Stimulated activated CD8-positive, alpha-beta memory T cell treated with anti-CD3 and anti-CD28 coated beads, Interleukin-4, amount 100 ng/mL, for 1 hour (primary cell): ENCODE measurements around the gene BRINP3.
"Not testable (repeated sequence)": the region's sequence is repeated elsewhere in the genome, so short reads cannot be mapped to it uniquely, and the experiment has no call there.

Source experiments
- DNase-seq, 2 donors: peaks; one replicate each; pipeline ENCODE4 v3.0.0-alpha.2; 2020; ENCODE audit warnings: low read depth in 2 of 2, low spot score in 1 of 2

The BRINP3 gene

DNA sequence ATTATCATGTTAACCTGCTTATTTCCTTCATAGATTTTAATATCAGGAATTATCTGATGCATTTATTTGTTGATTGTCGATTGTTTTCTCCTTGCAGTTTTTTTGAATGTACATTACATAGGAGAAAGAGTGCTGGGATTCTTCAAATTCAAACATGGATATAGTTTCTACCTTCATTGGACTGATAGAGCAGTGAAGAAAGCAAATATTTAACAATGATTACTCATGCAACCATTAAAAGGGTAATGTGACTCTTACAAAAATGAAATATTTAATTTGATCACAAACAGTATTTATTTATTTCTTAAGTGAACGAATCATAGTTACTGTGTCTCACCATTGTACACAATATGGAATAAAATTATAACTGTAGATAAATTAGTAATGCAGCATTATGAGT is 350.9 kb downstream of the BRINP3 start:
- DNase-seq, result no peak

DNA sequence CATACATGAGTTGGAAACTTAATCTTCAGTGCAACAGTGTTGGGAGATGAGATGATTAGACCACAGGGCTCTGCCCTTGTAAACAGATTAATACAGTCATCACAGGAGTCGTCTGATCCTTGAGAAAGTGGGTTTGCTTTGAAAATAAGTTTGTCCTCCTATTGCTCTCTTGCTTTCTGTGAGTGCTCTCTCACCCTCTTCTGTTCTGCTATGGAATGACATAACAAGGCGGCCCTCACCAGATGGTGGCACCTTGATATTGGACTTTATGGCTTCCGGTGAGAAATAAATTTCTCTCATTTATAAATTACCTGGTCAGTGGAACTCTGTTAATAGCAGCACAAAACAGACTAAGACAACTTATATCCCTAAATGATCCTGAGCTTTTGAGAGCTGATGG is 353.6 kb downstream of the BRINP3 start:
- no peak for DNase-seq

DNA sequence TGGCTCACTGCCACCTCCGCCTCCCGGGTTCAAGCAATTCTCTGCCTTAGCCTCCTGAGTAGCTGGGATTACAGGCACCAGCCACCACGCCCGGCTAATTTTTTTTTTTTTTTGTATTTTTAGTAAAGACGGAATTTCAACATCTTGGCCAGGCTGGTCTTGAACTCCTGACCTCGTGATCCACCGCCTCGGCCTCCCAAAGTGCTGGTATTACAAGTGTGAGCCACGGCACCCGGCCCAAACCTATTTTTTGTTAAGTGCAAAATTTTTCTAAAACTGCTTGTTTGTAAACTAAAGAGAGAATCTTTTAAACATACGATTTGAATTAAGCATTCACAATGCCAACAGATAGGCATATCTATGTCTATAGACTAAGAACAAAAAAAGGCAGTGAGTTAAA is 357.1 kb downstream of the BRINP3 start:
- not testable (repeated sequence) for DNase-seq

DNA sequence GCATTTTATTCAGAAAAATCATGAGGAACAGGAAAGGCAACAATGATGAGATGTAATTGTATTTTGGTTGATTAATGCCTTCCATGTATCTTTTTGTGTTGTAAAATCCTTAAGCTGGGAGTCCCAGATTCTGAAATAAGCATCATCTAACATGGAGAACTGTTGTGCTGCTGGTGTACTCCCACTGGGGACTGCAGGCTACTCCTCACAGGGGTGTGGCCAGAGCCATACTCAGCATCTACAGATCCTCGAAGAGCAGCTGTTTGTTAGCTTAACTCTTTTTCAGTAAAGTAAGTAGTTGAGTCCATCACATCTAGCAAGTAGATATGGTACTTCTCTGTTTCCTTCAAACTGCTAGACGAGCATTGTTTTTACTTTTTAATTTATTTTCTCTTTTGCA is 358.0 kb downstream of the BRINP3 start:
- no peak for DNase-seq

DNA sequence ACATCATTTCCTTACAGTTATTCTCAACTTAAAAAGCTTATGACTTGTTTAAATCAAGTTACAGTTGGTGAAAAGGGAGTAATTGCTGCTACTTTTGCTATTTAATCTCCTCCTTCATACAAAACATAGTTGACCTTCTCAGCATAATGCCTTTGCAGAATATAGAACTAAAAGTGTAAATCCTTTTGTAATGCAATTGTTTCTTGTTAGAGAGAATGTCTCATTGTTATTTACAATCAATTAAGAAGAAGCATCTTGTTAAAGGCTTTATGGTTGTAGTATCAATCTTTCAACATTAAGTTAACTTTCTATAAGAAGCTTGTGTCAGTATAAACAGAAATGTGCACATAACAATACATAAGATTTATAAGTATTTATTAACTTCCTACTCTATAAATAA is 360.7 kb downstream of the BRINP3 start:
- no peak for DNase-seq

DNA sequence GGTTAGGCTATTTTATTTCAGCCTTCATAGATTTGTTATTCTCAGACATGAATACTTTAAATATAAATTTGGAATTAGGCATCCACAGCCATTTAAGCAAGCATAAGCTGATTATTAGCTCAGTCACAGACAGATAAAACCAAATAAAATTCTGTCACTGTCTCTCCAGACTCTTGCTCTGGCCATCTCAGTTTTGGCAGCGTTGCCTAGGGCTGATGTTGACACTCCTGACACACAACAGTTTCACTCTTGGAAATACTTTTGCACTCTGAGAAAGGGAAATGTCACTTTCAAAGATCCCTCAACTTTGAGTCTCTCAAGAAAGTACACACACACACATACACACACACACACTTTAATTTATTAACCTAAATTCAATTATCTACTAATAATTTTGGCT is 372.7 kb downstream of the BRINP3 start:
- no peak for DNase-seq

DNA sequence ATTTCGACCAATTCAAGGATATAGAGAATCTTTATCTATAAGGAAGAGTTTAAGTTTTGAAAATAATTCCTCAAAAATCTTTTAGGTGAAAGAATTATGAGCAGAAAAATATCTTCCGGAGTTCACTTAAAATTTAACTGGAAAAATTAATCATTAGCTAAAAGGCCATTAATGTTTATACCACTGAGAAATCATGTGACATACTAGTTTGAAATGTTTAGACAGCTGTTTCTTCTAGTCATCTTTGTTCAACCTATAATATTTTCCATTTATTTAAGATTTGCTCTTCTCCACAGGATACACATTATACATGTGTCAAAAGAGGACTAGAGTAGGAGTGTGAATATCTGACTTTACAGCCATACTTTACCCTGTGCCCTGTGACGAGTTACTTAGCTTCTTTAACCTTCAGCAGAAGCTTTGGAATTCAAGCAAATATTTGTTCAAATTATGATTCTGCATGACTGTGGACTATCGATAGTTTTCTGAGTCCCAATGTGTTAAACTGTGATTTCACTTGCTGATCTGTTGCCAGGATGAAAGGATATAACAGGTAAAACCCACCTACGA is 374.8 kb downstream of the BRINP3 start:
- no peak for DNase-seq

DNA sequence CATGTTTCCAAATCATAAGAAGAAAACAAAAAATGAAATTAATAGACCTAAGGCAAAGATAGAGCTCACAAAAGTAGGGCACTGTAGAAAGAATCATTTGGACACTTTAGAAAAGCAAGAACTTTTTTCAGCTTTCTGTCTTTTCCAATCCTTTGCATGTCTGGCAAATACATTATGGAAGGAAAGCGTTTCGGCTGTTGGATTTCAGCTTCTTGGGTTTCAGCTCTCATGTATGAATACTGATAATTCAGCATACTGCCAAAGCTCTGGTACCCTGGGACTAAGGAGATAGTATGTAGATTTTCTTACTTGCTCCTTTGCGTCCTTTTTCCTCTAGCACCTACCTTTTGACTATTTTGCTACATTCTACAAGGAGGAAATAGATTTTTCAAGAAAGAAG is 375.9 kb downstream of the BRINP3 start:
- DNase-seq, result no peak

DNA sequence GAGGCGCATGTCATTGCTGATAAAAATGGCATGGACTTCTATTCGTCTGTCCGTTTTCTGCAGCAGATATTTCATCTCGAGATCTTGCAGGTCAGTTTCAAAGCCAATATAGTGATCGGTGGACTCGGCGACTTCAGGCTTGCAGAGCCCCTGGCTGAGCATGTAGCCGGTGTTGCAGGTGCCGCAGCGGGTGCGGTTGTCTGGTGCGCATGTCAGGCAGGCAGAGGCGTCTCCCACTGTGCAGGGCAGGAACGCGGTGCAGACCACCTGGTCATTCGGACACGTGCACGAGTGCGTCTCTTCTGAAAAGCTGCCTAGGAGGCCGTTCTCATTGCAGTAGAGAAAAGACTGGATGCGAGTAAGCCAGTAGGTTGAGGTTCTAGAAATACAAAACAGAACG is 378.9 kb downstream of the BRINP3 start:
- DNase-seq, result no peak

DNA sequence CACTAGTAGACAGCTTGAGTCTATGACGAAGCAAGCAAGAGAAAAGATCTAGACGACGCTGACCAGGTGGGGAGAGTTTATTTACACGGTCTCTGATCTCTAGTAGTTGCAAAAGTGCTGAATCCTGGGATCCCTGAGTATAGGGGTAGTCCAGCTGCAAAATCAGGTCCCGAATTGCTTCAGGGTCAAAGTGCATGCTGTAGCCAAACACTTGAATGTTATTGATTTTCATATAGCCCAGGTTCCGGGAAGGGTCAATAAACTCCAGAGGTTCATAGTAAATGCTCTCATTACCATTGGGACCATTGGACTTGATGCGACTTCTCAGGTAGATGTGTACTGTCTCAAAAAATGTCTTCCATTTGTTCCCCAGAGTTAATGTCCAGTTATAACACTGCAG is 379.6 kb downstream of the BRINP3 start:
- no peak for DNase-seq

DNA sequence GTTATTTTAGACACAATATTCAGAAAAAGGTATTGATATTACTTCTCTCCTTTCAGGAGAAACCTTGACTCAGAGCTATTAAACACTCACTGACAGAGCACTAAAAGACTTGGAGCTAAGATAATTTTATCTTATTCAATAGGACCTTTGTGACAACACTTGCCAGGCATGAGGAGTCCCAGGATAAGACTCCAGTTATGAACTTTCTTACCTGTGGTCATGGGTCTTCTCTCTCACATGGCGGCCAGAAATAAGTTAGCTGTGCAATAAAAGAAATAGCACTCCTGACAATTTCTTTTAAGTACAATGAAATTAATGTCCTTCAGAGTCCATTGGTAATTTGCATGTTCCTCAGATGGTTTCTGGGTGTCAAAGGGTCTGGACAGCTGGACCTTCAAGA is 382.1 kb downstream of the BRINP3 start:
- DNase-seq, result no peak

DNA sequence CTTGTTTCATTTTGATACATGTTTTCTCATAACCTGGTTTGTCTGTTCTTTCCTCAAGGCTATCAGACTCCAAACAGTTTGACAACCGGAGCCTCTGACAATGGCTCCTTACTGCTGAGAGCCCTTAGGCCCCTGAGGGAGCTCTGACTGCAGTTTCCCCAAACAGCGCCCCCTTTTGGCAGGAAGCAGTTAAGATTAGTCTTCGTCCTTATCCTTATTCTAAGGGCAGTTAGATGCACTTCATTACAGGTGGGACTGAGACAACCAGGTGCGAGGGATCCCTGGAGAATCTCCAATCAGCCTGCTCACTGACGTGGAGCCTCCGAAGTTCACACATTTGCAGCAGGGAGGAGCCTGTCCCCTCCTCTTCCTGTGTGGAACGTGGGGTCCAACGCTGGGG is 393.1 kb downstream of the BRINP3 start:
- DNase-seq, result no peak

DNA sequence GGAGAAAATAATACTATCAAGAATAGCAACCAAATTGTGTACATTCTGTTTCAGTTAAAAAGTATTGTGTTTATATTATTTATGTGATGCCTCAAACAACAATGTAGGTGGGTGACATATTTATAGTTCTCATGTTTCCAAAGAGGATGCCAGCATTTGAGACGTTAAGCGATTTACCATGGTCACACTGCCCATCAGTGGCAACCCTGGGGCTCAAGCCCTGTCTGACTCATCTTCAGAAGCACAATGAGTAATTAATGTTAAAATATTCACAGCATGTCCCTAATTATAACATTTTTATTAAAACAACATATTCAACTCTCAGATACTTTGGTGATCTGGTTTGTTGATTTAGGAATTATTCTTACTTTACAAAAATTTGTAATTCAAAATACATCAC is 409.4 kb downstream of the BRINP3 start:
- no peak for DNase-seq

DNA sequence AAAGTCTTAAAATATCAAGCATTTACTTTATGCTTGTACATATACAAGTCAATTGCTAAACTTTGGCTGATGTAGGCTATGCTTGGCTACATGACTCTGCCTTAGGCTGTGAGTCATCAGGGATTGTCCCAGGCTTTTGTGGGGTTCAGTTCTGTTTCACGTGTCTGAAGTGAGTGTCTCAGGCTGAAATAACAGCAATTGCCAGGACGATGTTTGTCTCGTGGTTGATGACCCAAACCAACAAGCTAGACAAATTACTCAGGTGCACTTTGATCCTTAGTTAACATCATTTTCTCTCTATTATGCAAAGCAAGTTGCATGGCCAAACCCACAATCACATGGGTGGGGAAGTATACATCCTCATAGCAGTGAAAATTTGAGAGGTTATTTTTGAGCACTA is 410.1 kb downstream of the BRINP3 start:
- no peak for DNase-seq

DNA sequence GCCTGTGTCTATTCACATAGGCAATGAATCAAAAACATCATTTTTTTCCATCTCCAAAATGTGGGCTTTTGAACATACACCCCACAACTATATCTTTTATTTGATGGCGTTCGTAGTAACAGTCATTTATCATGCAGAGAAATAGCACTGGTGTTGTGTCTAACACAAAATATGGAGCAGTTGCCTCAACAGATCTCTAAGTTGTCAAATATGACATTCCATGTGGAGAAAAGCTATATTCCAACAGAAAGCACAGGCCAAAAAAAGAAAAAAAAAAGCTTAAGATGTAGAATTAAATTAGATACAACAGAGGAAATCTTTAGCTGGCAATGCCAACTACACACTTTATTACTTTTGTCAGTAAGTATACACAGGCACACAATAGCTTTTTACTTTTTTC is 411.7 kb downstream of the BRINP3 start:
- DNase-seq, result no peak

DNA sequence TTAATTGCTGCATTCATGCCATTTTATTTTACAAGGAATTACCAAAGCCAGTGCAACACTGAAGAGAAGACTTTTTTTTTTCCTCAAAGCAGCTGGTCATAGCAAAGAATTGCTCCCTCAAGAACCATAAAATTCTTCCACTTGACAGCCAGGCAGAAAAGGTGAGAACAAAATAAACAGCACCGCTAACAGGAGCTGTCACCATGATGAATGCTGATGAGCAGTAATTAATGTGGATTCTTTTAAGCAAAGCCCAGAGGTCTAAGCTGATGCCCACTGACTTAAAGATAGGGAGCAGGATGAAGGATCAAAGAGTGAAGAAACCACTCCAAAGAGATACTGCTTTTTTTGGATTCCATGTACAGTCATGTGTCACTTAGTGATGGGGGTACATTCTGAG is 428.4 kb downstream of the BRINP3 start:
- no peak for DNase-seq
